ENCODE measurements around the gene TBC1D22A.

GRCh38 chr22:47105085-47105484 lies 342.6 kb downstream of the TBC1D22A start:
- TF ChIP-seq, protein P1, sequence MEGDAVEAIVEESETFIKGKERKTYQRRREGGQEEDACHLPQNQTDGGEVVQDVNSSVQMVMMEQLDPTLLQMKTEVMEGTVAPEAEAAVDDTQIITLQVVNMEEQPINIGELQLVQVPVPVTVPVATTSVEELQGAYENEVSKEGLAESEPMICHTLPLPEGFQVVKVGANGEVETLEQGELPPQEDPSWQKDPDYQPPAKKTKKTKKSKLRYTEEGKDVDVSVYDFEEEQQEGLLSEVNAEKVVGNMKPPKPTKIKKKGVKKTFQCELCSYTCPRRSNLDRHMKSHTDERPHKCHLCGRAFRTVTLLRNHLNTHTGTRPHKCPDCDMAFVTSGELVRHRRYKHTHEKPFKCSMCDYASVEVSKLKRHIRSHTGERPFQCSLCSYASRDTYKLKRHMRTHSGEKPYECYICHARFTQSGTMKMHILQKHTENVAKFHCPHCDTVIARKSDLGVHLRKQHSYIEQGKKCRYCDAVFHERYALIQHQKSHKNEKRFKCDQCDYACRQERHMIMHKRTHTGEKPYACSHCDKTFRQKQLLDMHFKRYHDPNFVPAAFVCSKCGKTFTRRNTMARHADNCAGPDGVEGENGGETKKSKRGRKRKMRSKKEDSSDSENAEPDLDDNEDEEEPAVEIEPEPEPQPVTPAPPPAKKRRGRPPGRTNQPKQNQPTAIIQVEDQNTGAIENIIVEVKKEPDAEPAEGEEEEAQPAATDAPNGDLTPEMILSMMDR (conservative IDR thresholded peaks at IDR 0.05; ENCODE audit: low read depth, low read length): no peak
- TF ChIP-seq EZH2 (IDR thresholded peaks at IDR 0.05; ENCODE audit: low read length, unreplicated experiment): no peak

Measured in PC-3 (cell line).